Measurements from ENCODE around the gene LSM2.
"Not testable (repeated sequence)": the region's sequence is repeated elsewhere in the genome, so short reads cannot be mapped to it uniquely, and the experiment has no call there.

The LSM2 gene

DNA sequence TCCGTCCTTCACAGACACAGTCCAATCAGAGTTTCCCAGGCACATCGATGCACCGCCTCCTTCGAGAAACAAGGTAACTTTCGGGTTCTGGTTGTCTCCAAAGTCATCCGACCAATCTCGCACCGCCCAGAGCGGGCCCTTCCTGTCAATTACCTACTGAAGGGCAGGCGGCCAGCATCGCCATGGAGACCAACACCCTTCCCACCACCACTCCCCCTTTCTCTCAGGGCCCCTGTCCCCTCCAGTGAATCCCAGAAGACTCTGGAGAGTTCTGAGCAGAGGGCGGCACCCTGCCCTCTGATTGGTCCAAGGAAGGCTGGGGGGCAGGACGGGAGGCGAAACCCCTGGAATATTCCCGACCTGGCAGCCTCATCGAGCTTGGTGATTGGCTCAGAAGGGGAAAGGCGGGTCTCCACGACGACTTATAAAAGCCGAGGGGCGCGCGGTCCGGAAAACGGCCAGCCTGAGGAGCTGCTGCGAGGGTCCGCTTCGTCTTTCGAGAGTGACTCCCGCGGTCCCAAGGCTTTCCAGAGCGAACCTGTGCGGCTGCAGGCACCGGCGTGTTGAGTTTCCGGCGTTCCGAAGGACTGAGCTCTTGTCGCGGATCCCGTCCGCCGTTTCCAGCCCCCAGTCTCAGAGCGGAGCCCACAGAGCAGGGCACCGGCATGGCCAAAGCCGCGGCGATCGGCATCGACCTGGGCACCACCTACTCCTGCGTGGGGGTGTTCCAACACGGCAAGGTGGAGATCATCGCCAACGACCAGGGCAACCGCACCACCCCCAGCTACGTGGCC is 20.7 kb upstream of the LSM2 start, which contains the start of gene HSPA1B:
TSS of gene HSPA1B (plus strand) at position 453 of the 794 bp plus-strand sequence. CDS start at position 666, 213 bp downstream.
- DNase-seq (ENCODE audit: low spot score): peak; percentile 99

DNA sequence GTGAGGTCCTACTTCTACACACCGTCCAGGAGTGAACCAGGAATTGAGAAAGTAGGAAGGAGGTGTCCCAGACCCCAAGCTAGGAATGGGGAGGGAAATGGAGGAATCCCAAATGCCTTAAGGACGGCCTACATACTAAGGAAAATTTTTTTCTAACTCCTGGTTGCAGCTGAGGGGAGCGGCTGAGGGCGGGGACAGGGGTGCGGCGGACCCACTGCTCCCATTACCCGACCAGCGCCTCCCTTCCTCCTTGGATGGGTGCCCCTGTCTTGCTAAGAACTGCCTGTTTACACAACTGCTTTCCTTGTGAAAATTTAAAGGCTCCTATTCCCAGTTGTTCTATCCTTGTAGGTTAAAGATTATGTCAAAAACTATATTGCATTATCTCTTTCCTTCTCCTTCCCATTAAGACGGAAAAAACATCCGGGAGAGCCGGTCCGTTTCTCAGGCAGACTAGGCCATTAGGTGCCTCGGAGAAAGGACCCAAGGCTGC is 20.1 kb upstream of the LSM2 start:
- peak; percentile 88 for DNase-seq (ENCODE audit: low spot score)

DNA sequence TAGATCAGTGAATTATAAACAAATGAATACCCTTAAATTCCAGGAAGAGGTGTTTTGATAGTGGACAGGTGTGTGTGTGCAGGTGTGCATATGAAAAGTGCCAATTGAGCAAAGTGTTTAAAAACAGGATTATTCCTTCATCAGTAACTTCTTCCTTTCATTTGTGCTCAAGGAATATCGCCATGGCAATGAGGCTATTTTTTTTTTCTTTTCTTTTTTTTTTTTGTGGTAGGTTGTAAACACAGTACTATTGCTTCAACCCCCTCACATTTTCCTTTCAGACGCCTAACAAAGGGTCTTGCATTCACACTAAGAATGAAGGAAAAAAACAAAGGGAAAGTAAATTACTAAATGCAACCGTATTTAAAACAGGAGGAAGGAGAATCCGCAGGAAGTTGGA is 18.8 kb upstream of the LSM2 start:
- DNase-seq (ENCODE audit: low spot score): no peak

DNA sequence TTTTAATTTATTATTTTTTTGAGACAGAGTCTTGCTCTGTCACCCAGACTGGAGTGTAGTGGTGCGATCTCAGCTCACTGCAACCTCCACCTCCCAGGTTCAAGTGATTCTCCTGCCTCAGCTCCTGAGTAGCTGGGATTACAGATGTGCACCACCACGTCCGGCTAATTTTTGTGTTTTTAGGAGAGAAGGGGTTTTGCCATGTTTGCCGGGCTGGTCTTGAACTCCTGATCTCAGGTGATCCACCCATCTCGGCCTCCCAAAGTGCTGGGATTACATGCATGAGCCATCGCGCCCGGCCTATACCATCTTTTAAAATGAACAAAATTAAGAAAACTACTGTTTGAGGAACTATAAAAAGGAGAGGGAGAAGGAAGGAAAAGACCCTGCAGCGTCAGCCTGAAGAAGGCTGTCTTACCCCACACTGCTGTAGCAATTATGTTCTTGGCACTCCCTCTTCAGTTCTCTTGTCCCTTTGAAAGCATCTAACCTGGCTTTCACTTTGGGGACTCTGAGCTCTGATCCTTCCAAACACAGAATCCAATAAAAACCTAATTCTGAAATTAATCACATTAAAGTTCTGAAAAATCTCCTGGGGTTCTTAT is 16.9 kb upstream of the LSM2 start:
- DNase-seq (ENCODE audit: low spot score): not testable (repeated sequence)

- peak; percentile 86 for DNase-seq (ENCODE audit: low spot score)
Measured at GRCh38 chr6:31822036-31822821, 15.5 kb upstream of the LSM2 start.

DNA sequence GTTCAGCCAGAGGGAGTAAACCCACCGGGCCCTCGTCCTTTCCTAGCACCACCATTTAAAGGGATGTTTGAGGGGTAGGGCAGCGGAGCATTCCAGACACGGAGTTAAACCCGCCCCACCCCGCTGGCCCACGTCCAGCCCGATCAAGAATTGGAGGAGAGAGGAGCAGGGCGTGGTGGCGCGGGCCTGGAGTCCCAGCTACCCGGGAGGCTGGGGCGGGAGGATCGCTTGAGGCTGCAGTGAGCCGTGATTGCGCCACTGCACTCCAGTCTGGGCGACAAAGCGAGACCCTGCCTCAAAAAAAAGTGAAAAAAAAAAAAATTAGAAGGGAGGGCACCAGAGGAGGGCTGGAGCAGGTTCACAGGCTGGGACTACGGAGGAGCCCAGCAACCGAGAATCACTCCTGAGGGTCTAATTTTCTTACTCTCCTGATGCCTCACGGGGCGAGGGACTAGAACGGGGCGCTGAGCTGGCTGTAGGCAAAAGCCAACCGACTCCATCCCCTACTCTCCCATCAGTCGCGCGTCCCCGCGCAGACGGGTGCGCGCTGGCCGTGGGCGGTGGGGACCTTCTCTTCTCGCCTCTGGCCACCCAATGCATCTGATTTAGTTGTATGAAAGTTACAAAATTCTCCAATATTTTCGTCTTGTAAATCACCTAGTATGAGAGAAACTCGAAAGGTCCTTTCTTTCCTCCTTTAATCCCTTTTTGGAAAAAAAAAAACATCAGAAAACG is 14.7 kb upstream of the LSM2 start:
- DNase-seq (ENCODE audit: low spot score): peak; percentile 73

- not testable (repeated sequence) for DNase-seq (ENCODE audit: low spot score)
Measured at GRCh38 chr6:31820399-31820798, 13.6 kb upstream of the LSM2 start.

DNA sequence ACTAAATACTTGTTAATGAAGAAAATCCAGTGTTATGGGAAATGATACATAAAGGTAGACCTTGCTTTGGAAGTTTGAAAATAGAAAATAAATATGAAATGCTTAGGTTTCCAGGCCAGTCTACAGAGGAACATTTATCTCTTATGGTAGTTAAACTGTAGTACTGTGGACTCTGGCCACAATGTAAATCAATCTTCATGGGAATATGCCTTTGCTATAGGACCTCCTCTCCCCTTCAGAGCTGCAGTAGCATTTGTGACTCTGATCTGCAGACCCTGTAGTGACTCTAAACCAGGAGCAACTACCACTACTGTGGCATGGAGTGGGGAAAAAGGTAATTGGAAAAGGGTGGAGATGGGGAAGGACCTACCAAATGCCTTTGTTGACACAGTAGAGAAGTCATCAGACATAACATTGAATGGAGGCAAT is 13.1 kb upstream of the LSM2 start:
- no peak for DNase-seq (ENCODE audit: low spot score)

DNA sequence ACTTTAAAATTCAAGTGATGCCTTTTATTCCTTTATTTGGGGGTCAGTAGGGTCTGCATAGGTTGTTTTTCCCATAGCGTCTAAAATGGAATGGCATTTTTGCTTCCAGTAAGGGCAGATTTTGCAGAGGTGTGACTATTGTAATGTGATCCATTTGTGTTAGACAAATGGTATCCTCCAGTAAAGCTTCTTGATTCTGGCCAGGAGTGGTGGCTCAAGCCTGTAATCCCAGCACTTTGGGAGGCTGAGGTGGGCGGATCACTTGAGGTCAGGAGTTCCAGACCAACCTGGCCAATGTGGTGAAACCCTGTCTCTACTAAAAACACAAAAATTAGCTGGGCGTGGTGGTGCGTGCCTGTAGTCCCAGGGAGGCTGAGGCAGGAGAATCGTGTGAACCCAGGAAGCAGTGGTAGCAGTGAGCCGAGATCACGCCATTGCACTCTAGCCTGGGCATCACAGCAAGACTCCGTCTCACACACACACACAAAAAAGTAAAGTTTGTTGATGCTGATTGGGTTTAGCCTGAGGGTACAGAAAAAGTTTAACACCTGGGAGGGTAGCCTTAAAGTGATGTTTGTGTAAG is 11.3 kb upstream of the LSM2 start:
- not testable (repeated sequence) for DNase-seq (ENCODE audit: low spot score)

DNA sequence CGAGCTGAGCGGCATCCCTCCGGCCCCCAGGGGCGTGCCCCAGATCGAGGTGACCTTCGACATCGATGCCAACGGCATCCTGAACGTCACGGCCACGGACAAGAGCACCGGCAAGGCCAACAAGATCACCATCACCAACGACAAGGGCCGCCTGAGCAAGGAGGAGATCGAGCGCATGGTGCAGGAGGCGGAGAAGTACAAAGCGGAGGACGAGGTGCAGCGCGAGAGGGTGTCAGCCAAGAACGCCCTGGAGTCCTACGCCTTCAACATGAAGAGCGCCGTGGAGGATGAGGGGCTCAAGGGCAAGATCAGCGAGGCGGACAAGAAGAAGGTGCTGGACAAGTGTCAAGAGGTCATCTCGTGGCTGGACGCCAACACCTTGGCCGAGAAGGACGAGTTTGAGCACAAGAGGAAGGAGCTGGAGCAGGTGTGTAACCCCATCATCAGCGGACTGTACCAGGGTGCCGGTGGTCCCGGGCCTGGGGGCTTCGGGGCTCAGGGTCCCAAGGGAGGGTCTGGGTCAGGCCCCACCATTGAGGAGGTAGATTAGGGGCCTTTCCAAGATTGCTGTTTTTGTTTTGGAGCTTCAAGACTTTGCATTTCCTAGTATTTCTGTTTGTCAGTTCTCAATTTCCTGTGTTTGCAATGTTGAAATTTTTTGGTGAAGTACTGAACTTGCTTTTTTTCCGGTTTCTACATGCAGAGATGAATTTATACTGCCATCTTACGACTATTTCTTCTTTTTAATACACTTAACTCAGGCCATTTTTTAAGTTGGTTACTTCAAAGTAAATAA is 10.6 kb upstream of the LSM2 start:
- not testable (repeated sequence) for DNase-seq (ENCODE audit: low spot score)

- DNase-seq (ENCODE audit: low spot score): peak; percentile 96
Measured at GRCh38 chr6:31815025-31815838, 8.5 kb upstream of the LSM2 start, which contains the start of the genes HSPA1A and HSPA1L. Gene HSPA1A (plus strand): TSS chr6:31815543. CDS start chr6:31815757, 214 bp downstream. Gene HSPA1L (minus strand): TSS chr6:31815283. CDS start chr6:31811972, 3,311 bp downstream.

DNA sequence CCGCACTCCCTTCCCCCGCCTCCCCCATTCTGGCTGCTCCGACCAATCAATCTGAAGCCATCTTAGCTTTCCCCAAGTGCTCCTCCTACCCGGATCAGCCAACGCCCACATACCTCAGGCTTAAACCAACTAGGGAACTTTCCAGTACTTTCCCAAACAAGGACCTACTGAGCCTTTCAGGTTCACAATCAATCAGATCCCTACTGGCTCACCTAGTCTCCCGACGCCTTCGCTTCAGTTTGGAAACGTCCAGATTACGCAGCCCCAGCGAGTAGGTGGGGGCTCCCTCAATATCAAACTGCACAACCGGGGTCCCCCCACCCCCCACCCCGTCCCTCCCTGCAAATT is 7.9 kb upstream of the LSM2 start:
- DNase-seq (ENCODE audit: low spot score): peak; percentile 96

DNA sequence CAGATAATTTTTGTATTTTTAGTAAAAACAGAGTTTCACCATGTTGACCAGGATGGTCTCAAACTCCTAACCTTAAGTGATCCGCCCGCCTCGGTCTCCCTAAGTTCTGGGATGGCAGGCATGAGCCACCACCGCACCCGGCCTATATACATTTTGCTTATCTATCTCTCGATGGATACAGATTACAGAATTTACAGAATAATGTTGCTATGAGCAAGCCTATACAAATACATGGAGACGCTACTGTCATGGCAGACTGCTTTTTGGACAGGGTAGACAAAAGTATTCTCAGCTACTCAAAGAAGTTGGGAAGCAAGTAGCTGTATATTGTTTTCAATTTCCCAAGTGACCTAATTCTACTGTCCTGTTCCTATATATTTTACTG is 6.7 kb upstream of the LSM2 start:
- no peak for DNase-seq (ENCODE audit: low spot score)

DNA sequence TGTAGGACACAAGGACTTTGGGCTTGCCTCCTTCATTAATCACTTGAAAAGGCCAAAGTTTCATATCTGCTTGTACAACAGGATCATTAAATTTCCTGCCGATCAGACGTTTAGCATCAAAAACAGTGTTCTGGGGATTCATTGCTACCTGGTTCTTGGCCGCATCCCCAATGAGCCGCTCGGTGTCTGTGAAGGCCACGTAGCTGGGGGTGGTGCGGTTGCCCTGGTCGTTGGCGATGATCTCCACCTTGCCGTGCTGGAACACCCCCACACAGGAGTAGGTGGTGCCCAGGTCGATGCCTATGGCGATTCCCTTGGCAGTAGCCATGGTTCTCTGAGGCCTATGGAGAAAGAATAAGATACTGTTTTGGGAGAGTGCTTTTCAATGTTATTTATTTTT is 4.9 kb upstream of the LSM2 start:
- no peak for DNase-seq (ENCODE audit: low spot score)

- not testable (repeated sequence) for DNase-seq (ENCODE audit: low spot score)
Measured at GRCh38 chr6:31808599-31808998, 1.8 kb upstream of the LSM2 start.

GRCh38 chr6:31805939-31806469 is 762 bp downstream of the LSM2 start:
- no peak for DNase-seq (ENCODE audit: low spot score)

GRCh38 chr6:31801031-31801927 is 5.5 kb downstream of the LSM2 start:
- not testable (repeated sequence) for DNase-seq (ENCODE audit: low spot score)

- no peak for DNase-seq (ENCODE audit: low spot score)
Measured at GRCh38 chr6:31799781-31800180, 7.0 kb downstream of the LSM2 start.
